ENCODE results near the gene RPS3A.
"Not testable (repeated sequence)": the region's sequence is repeated elsewhere in the genome, so short reads cannot be mapped to it uniquely, and the experiment has no call there.

The RPS3A gene

DNA sequence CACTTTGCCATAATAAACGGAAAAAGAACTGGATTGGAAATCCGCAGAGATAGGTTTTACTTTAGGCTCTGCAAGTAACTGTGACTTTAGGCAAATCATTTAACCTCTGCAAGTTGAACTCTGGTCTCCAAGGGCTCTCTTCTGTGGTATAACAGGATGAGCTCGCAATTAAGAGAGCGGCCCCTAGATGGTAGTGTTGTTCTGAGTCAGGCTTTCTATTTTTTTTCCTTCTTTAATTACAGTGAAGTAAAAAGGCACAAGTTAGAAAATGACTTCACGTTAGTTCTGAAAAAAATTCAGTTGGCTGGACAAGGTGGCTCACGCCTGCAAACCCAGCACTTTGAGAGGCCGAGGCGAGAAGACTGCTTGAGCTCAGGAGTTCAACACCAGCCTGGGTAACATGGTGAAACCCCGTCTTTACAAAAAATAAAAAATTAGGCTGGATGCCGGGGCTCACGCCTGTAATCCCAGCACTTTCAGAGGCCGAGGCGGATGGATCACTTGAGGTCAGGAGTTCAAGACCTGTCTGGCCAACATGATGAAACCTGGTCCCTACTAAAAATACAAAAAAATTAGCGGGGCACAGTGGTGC lies 18.0 kb downstream of the RPS3A start:
- DNase-seq, result peak; percentile 59

- DNase-seq, result no peak
Measured at GRCh38 chr4:151129796-151130195, 30.4 kb downstream of the RPS3A start.

GRCh38 chr4:151133311-151133710 lies 33.9 kb downstream of the RPS3A start:
- no peak for DNase-seq

DNA sequence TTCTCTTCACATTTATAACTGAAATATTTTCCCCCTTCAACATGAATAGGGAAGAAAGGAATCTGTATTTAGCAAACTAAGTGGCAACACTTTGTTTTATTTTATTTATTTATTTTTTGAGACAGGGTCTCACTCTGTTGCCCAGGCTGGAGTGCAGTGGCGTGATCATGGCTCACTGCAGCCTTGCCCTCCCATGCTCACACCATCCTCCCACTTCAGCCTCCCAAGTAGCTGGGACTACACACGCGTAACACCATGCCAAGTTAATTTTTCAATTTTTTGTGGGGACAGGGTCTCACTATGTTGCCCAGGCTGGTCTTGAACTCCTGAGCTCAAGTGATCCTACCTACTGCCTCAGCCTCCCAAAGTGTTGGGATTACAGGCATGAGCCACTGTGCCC lies 36.6 kb downstream of the RPS3A start:
- not testable (repeated sequence) for DNase-seq

DNA sequence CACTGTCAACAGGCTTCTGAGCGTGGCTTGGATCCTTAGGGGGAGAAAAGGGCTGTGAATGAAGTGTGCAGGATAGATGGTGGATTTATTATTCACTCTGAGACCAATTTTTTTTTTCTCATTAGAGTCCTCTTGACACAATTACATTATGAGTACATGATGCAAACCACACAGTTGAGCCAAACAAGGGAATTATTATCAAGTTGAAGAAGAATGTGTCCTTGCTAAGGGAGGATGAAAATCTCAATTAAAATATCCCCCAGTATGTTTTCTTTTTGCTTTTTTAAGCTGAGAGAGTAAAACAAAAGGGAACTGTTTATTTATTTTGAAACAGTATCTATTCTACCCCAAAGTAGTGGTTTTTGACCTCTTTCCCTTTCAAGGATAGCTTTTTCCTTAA lies 40.4 kb downstream of the RPS3A start:
- no peak for DNase-seq

GRCh38 chr4:151142758-151143157 lies 43.3 kb downstream of the RPS3A start:
- no peak for DNase-seq

- DNase-seq, result no peak
Measured at GRCh38 chr4:151143162-151143561, 43.7 kb downstream of the RPS3A start.

DNA sequence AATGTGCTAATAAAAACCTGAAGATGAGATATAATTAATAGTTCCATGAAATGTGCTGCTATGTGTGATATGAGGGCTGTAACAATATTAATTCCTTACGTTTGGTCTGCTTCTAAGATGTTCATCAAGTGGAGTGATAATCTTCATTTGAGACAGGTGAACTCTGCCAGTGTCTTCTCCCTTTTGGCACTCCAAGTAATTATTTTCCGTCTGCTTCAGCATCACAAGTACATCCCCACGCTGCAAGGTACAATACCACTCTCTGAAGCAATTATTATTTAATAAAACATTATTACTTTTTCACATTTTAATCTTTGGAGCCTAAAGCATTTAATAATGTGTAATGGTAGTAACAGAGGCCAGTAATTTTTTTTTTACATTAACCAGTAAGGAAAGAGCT lies 44.4 kb downstream of the RPS3A start:
- DNase-seq, result no peak

DNA sequence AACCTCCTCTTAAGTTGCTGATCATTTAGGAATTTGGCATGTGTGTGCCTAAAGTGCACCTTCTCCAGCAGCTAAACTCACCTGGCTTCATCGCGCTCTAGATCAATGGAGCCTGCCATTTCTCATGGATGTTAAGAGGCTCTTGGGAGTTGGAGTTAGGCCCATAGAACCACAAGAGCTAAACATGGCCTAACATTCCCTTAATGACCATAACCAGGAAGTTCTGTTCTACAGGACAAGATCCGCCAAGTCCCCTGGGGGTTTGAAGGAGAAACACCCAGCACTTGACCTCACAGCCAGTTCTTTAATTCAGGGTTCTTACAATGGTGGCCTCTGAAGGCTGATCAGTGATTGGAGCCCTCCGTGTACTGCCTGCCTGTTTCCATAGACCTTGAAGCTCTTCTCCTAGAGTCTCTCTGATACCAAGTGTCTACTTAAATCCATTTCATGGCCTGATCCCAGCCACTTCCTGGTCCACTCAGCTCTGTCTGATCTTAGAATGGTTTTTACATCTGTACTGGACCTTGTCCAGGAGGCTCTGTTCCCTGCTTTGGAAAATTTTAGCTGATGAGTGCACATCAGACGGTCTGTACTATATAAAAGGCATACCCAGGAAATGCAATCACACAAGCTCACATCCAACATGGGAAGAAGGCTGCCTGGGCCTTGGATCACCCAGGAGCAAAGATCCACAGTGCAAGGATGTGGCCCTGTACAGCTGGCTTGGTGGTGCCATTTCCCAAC lies 45.1 kb downstream of the RPS3A start:
- DNase-seq, result peak; percentile 14

- no peak for DNase-seq
Measured at GRCh38 chr4:151147000-151147399, 47.6 kb downstream of the RPS3A start.

GRCh38 chr4:151148261-151148660 lies 48.8 kb downstream of the RPS3A start:
- no peak for DNase-seq

DNA sequence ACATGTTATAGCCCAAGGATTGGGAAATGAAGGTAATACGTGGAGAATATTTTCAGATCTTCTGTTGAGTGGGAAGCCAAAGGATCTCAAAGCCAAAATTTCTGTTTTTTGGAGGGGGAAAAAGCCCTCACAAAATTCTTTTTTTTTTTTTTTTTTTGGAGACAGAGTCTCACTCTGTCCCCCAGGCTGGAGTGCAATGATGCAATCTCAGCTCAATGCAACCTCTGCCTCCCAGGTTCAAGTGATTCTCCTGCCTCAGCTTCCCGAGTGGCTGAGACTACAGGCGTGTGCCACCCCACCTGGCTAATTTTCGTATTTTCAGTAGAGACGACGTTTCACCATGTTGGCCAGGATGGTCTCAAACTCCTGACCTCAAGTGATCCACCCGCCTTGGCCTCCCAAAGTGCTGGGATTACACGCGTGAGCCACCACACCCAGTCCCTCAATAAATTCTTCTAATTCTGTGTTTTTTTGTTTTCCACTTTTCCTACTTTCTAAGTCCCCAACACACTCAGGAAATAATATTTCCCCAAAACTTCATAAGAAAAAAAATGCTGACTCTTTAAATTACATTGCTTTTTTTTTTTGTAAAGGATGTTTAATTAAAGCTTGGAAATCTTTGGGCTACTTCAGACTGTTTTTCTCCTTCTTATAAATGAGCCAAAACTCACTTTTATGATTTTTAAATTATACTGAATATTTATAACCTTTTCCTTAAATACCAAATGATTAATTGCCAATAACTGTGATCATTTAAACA lies 51.6 kb downstream of the RPS3A start:
- DNase-seq, result no peak

DNA sequence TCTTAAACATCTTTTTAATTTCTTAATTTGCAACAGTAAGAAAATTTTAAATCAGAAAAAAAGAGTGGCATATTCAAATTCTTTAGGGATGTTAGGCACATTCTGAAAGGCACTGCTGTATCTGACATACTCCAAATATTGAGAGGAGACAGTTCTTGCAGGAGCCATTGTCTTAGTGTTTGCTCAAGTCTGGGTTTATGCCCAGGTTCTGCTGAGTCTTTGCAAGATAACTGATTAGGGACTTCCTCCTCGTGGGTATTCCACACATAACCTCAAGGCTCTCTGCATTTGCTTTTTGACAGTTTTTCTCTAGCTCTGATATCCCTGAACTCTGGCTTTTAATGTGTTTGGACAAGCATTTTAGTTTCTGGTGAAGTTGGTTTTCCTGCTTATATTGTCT lies 52.6 kb downstream of the RPS3A start:
- DNase-seq, result peak; percentile 8

GRCh38 chr4:151153585-151153984 lies 54.2 kb downstream of the RPS3A start:
- DNase-seq, result no peak
